SIG-M5 (cell line): ENCODE data around the gene SLC8B1.

Experiments used
- DNase-seq: peaks from one replicate; lab custom pipeline; 2025; lab: John Stamatoyannopoulos, UW

The SLC8B1 gene

DNA sequence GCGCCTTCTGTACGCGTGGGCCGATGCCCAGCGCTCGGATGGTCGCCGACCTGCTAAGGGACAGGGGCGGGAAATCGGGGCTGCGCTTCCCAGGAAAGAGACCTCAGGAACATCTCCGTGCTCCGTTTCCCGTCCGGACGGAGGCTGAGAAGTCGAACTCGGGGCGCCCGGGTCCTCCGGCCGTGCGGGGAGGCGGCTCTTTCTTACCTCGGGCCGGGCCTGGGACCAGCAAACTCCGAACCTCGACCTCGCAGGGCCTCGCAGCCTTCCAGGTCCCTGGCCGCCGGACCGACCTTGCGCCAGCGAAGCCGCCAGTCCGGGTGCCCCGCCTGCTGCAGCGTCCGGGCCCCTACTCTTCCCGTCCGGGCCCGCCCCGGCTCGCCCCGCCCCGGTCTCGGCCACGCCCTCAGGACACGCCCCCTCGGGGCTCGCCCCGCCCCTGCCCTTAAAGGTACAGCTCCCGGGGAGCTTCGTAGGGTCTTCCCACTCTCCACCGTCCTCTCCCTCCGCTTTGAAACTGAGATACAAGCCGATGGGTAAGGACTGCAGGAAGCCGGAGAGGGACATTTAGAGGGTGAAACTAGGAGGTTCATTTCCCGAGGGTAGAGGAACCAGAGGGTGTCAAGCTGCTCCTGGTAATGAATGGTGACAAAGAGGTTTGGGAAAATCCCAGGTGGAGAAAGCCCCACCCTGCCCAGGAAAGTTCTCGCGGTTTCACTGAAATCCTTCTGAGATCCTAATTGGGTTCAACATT is at the start of gene SLC8B1:
Gene SLC8B1, minus strand, starts transcription at position 324 of the 754 bp plus-strand sequence. CDS start 2,231 bp downstream, outside the sequence.
- DNase-seq: no peak

DNA sequence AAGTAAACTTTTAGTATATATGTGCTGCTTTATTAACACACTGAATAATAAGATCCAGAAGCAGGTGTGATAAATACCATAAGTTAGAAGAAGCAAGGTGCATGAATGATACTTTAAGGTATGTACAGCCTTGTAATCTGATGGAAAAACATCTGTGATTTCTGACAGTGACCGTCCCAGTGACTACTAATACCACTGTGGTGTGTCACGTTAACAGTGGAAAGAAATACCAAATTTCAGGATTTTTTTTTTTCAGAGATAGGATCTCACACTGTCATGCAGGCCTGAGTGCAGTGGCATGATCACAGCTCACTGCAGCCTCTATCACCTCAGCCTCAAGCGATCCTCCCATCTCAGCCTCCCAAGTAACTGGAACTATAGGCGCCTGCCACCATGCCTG is 47.3 kb upstream of the SLC8B1 start:
- no peak for DNase-seq

DNA sequence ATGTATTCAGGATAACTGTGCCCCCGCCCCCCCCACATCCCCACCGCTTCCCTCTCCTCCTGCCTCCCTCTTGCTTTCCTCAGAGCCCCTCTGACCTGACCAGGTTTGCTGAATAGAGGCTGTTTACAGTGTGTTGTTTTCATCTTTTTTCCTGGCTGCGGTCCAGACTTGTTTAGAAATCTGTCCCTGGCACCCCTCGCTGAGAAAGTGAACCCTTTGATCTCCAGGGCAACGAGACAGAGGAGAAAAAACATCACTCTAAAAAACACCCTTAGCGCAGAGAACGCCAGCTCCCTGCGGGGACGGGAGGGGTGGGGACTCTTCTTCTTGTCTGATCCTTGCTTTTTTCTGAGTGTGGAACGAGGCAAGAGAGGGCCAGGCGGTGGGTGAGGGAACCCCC is 46.3 kb upstream of the SLC8B1 start:
- DNase-seq: no peak

DNA sequence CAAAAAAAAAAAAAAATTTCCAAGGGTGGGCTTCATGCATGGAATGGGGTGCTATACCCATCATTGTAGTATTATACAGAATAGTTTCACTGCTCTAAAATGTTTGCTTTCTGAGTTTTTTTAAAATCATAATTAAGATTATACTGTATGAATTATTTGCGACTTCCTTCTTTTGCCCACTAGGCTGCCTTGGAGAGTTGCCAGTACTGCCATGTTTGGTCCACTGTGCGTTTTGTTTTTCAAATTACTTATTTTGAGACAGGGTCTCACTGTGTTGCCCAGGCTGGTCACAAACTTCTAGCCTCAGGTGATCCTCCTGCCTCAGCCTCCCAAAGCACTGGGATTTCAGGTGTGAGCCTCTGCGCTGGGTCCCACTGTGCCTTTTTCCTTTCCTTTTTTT is 43.4 kb upstream of the SLC8B1 start:
- DNase-seq: no peak

DNA sequence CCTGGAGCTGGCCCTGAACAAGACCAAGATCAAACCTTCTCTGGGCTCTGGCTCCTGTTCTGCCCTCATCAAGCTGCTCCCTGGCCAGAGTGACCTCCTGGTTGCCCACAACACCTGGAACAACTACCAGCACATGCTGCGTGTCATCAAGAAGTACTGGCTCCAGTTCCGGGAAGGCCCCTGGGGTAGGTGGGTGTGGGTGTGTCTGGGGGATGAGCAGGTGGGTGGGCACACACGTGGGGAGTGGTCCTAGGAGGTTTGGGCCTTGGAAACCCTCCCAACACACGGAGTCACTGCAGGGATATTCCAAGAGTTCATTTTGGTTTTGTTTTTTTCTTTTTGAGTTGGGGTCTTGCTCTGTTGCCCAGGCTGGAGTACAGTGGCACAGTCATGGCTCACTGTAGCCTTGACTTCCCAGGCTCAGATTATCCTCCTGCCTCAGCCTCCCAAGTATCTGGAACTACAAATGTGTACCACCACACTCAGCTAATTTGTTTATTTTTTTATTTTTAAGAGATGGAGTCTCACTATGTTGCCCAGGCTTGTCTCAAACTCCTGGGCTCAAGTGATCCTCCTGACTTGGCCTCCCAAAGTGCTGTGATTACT is 40.0 kb upstream of the SLC8B1 start:
- DNase-seq: no peak

DNA sequence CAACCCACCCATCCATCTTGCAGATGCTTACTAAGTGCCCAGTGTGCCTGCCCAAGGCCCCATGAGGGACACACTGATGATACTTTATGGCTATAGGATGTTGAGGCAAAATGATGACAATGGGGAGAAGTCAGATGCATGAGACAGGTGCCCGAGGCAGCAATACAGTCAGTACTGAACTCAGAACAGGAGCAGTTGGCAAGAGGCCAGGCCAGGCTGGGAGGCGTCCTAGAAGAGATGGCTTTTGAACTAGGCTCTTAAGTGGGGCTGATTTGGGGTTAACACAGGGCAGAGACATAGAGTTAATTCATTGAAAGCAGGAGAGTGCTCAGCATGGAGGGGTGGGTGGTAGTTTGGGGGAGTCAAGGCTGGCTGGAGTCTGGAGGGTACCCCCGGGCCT is 39.1 kb upstream of the SLC8B1 start:
- DNase-seq: no peak

DNA sequence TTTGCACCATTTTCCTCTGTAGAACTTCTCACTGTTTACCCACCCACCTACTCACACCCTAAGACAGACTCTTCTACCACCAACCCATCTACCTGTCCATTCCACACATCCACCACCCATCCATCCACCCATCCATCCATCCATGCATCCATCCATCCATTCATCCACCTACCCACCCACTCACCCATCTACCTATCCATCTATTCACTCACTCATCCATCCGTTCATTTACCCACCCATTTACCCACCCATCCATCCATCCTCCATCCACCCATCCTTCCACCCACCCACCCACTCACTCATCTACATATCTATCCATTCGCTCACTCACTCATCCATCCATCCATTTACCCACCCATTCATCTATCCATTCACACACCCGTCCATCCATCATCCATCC is 38.5 kb upstream of the SLC8B1 start:
- no peak for DNase-seq

DNA sequence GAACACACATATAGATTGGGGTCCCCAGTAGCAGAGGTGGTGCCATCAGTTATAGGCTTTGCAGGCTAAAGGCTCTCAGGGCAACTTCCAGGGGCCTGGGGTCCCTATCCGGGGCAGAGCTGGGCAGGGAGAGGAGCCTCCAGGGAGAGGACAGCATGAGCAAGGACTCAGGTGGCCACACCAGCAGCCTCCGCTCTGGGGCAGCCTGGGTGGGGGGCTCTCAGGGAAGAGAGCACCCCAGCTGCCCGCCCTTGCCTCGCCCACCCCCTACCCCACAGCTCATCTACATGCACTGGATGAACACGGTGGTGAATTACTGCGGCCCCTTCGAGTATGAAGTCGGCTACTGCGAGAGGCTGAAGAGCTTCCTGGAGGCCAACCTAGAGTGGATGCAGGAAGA is 37.5 kb upstream of the SLC8B1 start:
- DNase-seq: no peak

DNA sequence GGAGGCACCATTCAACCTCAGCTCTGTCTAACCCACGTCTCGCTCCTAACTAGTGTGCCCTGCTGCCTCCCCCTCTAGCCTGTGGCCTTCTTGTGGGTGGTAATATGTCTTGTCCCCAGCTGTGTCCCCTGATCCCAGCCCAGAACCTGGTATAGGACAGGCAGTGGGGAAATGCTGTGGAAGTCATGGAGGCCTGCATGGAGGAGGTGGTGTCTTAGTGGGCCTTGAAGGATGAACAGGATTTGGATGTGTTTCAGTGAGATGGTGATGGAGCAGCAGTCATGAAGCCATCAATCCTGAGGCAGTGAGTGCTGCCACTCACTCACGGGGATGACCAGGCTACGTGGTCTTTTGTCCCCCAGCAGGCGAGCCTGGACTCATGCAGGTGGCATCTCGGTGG is 36.9 kb upstream of the SLC8B1 start:
- DNase-seq: no peak

DNA sequence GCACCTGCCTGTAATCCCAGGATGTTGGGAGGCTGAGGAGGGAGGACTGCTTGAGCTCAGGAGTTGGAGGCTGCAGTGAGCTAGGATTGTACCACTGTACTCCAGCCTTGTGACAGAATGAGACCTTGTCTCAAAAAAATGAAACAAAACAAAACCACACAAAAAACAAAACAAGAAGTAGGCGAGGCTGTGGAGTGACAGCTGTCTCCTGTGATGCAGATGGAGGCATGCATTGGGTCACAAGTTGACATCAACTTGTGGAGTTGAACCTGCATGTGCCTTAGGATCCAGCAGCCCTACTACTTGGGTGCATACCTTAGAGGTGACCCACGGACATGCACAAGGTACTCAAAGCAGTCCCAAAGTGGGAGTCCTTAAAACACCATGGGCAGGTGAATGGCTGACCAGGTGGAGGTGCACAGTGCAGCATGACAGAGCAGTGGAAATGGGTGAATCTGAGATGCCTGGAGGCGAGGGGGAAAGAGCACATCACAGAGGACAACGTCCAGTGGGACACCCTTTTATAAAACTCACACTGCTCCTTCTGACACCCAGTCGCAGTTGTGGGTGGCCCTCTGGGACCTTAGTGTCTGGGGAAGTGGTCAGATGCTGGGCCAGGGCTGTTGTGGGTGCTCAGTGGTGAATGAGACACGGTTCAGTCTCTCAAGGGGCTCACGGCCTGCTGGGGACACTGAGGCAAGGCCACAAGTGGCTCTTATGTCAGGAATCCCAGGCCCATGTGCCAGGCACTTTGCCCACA is 36.2 kb upstream of the SLC8B1 start:
- no peak for DNase-seq

DNA sequence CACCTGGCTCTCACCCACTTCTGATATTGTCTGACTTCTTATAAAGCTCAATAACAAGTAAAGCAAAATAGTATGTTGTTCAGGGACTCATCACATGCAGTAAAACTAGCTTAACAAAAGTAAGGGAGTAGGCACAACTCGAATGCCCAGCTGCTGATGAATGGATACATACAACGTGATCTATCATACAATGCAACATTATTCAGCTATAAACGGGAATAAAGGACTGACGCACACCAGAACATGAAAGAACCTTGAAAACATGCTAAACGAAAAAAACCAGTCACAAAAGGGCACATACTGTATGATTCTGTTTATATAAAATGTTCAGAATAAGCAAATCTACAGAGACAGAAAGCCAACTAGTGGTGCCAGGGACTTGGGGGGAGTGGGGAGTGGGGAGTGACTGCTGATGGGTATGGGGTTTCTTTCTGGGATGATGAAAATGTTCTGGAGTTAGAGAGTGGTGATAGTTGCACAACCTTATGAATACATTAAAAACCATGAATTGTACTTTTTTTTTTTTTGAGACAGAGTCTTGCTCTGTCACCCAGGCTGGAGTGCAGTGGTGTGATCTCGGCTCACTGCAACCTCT is 34.6 kb upstream of the SLC8B1 start:
- no peak for DNase-seq

DNA sequence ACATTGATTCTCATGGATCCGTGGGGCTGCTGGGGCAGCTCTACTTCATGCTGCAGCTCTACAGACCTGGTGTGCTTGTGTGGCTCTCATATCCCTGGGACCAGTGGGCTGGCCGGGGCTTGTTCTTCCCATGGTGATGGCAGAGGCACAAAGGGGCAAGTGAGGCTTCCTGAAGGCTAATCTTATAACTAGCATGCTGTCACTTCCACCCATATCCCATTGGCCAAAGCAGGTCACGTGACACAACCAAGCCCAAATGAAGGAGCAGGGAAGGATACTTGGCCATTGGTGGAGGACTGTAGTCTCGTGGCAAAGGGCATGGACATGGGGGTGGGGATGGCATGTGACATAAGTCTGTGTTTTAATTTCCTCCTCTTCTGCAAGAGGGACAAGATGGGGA is 33.4 kb upstream of the SLC8B1 start:
- DNase-seq: no peak

DNA sequence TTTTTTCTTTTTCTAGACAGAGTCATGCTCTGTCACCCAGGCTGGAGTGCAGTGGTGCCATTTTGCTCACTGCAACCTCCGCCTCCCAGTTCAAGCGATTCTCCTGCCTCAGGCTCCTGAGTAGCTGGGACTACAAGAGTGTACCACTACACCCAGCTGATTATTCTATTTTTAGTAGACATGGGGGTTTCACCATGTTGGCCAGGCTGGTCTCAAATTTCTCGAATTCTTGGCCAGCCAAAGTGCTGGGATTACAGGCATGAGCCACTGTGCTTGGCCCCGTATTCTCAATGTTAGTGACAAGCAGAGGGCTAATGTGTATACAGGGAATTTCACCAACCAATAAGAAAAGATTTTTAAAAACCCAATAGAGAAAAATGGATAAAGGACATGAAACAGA is 31.9 kb upstream of the SLC8B1 start:
- no peak for DNase-seq

DNA sequence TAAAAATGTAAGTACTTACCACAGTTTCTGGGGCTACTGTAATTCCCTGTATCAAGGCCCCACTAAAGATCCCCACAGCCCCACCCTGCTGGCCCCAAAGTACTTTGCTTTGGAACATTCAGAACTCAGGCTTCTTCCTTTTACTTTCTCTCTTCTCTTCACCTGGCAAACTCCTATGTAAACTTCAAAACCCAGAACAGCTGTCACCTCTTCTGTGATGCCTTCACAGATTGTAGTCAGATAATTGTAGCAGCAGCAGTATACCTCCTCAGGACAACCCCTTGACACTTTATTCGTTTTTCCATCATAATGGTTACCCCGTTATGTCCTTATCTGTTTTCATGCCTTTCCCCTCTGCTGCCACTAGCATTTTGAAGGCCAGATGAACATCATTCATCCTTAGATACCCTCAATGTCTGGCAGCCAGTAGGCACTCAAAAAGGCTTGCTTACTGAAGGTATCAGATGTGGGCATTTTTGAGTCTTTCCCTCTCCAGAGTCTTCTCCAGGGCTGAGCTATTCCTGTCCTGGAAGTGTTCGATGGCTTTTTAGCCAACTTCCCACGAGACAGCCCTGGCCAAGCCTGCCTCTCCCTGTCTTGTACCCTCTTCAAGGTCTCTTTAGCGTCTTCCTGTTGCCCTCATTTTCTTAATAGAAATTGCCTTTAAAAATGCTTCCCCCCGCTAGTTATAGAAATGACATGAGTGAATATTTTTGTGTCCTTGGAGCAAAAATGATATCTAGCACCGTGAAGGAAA is 30.9 kb upstream of the SLC8B1 start:
- no peak for DNase-seq

DNA sequence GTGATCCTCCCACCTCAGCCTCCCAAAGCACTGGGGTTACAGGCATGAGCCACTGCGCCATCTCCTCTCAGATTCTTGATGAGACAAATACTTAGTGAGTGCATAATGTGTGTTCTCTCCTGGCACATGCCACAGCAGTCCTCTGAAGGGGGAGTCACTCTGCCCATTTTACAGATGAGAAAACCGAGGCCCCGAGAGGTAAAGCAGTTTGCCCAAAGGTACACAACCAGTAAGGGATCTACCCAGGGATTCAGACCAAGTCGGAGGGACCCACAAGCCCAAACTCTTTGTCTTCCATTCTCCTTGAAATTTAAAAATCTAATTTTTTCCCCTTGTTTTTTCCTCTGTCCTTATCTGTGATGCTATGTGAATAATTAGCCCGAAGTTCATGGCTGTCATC is 29.8 kb upstream of the SLC8B1 start:
- DNase-seq: no peak

DNA sequence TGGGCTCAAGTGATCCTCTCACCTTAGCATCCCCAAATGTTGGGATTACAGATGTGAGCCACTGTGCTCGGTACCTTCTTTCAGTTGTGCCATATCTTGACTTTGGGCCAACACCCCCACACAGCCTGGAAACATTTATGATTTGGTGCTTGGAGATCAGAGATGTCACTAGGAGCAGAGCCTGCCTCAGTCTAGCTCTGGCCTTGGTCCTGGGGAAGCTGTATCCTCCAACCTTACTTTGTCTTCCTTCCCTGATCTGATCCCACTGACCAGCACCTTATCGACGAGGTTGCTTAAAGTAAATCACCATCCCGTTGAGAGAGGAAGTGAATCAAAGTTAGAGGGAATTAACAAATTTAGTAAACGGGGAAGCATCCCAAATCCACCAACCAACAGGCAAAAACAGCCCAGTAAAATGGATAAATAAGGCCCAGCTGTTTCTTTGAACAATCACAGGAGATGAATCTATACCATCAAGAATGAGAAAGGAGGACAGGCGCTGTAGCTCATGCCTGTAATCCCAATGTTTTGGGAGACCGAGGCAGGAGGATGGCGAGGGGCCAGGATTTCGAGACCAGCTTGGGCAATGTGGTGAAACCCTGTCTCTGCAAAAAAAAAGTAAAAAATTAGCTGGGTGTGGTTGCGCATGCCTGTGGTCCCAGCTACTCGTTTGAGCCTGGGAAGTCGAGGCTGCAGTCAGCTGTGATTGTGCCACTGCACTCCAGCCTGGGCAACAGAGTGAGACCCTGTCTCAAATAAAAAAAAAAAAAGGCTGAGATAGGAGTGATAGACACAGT is 26.9 kb upstream of the SLC8B1 start:
- DNase-seq: no peak

DNA sequence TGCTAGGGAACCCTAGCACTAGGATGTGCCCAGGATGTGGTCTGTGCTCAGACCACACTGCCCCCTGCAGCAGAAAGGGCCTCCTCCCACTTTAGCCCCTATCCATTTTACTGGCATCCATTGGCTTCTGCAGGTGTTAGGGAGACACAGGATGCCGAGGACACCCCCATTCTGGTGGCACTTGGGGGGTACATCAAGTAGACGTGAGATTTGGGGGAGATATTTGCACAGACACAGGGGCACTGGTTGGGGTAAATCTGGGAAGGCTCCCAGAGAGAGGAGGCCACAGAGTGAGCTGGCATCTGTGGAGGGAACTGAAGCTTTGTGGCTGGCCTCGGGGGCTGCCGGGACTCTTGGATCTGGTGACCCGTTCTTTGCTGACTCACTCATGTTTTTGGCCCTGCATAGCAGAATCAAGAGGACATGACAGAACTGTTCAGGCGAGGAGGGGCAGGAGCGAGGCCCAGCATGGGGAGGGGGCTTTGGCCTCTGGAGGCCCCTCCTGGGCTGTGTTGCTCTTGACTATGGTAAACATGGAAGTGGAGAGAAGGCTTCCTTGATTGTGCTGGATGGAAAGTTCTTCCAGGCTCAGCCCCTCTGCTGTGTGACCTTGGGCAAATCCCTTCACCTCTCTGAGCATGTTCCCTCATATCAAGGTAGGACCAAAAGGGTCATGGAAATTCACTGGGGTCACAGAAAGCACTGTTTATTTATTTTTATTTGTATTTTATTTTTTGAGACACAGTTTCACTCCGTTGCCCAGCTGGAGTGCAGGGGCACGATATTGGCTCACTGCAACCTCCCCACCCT is 25.2 kb upstream of the SLC8B1 start:
- DNase-seq: no peak

DNA sequence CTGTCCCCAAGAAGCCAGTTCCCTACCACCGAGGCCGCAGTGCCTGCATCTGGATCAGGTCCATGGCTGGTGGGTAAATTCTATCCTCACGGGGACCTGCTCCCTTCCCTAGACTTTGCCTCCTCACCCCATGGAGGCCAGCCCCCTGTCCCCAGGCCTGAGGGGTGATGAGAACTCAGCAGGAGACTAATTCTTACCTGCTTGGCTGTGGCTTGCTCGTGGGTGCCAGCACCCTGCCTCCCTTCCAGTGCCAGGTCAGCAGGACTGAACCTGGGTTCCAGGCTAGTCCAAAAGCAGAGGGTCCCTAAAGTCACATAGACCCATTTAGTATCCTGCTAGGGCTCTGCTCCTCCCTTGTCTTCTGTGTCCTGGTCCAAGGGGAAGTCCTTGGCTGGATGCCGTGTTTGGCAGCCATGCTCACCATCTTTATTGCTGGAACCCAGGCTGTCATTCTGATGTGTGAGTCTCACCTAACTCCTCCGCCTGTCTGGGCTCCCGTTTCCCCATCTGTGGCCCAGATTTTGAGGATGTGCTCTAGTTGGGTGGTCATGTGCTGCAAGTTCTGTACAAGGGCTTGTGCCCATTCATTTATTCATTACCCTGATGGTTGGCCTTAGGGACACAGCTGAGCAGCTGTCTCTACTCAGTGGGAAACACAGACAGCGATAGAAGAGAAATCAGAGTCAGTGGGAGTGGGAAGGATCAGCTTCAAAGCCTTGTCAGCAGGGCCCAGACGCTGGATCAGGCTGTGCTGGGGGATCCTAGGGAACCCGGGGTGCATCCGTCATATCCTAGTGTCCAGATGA is 24.4 kb upstream of the SLC8B1 start:
- DNase-seq: no peak

DNA sequence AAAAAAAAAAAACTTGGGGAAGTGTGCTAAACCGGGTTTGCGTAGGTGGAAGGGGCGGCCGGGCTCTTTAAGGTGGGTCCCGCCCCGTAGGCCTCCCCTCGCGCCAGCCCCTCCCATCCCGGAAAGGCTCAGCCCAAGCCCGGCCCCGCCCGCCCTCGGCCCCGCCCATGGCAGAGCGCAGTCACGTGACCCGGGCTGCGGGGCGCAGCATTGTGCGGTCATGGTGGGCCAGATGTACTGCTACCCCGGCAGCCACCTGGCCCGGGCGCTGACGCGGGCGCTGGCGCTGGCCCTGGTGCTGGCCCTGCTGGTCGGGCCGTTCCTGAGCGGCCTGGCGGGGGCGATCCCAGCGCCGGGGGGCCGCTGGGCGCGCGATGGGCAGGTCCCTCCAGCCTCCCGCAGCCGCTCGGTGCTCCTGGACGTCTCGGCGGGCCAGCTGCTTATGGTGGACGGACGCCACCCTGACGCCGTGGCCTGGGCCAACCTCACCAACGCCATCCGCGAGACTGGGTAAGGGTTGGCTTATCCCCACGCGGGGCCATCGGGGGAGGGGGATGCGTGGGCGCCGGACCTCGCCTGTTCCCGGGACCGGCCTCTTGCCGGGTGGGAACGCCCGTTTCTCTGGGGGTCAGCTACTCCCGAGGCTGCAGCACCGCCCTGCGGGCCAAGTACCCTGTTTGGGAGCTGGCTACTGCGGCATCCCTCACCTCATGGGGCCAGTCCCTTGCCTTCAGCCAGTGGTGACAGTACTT is 23.6 kb upstream of the SLC8B1 start, which contains the start of gene PLBD2:
Gene PLBD2, plus strand, starts transcription at position 207 of the 752 bp plus-strand sequence. Its CDS starts 14 bp downstream, at position 221.
- peak; percentile 56 for DNase-seq
